Activated gamma-delta T cell (primary cell): ENCODE data around the gene ESRP2.

Experiments
- DNase-seq: peaks from one replicate; lab custom pipeline; 2025; lab: John Stamatoyannopoulos, UW

Gene ESRP2

DNA sequence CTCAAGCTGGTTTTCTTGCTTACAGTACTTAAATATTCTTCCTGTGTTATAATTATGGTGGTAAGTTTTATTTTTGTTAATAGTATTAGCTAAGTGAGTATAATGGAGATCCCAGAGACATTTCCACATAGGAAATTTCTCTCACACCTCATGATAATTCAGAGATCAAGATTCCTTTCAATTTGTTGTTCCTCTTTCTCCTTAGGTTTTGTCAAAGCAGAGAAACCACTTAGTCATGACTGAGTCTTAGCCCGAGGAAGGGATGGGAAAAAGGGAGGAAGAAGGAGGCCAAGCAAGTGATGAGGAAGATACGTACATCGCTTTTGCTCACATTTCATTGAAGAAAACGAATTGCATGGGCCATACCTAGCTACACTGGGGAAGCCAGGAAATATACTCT is 18.4 kb downstream of the ESRP2 start:
- DNase-seq = no peak

DNA sequence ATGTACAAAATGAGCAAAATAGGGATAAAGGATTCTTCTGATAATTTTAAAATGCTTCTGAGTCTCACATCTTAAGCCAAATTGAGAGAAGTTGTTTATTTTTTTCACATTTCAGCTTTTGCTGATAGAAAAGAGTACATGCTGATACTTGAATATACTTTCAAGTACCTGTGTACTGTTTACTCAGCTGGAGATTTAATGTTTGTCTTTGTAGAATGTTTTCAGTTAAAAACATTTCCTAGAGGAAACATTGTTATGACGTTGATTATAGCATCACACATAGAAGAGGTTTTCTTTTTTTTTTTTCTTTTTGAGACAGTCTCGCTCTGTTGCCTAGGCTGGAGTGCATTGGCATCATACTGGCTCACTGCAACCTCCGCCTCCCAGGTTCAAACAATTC is 19.7 kb downstream of the ESRP2 start:
- no peak for DNase-seq

DNA sequence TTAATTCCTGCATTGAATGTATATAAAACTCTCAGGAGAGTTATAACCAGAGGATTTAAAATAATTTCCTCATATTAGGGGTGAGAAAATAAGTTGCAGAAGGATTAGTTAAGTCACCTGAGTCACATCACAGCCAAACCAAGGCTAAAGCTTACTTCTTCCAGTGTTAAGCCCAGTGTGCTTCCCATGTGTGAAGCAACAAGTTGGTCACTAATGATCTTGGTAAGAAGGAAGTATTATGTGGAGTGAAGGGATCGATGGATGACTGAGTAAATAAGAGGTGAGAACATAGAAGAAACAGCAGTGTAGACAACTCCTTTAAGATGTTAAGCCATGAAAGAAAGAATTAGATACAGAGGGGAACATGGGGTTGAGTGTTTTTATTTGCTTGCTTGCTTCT is 20.6 kb downstream of the ESRP2 start:
- DNase-seq = no peak

DNA sequence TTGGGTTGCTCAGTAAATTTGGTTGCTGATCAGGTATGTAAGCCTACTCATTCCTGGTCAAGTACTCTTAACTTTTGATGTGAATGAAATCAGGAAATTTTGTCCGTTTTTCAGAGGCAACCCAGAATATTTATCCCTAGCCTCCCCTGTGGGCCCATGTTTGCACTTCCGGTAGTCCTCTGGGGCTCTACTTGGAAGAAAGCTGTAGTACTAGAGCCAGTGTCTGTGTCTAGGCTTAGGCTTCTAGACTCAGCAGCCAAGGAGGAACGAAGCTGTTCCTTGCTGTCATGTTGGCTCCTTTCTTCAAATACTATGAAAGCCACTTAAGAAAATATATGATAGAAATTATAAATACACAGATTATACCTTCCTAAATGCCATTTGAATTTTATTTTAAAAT is 21.2 kb downstream of the ESRP2 start:
- no peak for DNase-seq

DNA sequence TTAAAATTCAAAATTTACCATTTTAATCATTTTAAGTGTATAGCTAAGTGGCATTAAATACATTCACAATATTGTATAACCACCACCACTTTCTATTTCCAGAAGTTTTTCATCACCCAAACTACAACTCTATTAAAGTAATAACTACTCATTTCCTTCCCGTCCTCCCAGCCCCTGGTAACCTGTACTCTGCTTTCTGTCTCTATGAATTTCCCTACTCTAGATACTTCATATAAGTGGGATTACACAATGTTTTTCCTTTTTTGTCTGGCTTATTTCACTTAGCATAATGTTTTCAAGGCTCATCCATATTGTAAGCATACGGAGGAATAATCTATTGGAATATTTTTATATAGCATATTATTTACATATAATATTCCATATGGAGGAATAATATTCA is 29.7 kb downstream of the ESRP2 start:
- no peak for DNase-seq

DNA sequence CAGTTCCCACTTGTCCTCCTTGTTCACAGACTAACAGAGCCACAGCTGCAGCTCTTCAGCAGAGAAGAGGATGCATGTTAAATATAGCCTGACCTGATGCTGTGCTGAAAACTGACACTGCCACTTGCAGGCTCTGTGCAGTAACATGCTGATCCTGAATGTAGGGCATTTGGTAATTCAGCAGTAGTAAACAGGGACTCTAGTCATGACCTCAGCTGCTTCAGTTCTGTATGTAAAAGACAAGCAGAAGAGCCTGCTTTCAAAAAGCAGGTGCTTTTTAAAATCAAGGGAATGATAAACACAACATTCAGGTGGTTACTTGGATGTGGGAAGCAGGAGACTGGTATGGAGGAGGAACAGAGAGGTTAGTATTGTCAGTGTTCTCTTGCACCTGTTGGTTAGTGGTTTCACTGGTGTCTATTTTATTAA is 33.8 kb downstream of the ESRP2 start:
- no peak for DNase-seq

DNA sequence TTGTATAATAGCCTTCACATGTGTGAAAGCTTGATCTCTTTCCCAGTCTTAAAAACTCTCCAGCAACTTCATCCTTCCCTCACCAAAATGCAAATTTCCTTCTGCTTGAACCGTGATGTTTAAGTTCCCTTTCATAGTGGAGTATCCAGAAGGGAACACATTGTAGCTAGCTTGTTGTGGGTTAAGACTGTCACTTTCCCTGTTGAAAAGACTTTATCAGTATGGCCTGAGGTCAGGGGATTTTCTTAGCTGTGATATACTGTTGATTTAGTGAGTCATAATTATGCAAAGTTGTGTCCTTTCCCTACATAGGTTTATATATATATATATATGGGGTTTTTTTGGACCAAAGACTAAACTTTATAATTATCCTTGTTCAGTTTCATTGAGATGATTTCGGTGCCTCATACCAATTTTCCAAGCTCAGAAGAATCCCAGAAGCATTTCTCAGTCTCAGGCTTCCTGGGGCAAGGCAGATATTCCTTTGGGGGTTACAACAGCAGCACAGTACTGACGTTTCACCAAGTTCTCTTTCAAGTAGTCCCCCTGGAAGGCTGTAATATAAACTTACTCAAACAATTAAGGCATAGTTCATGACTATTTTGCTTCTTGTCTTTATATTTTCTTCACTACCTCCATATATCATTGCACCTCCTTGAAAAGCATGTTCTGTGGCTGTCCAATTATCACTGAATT is 35.7 kb downstream of the ESRP2 start:
- no peak for DNase-seq

DNA sequence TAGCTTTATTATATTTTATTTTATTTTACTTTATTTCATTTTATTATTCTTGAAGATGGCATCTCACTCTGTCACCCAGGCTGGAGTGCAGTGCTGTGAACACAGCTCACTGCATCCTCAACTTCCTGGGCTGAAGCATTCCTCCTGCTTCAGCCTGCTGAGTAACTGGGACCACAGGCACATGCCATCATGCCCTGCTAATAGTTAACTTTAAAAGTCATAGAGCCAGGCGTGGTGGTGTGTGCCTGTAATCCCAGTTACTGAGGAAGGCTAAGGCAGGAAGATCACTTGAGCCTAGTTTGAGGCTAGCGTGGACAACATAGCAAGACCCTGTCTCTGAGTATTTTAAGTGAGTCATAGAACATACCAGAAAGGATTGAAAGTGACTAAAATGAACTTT is 38.7 kb downstream of the ESRP2 start:
- no peak for DNase-seq

DNA sequence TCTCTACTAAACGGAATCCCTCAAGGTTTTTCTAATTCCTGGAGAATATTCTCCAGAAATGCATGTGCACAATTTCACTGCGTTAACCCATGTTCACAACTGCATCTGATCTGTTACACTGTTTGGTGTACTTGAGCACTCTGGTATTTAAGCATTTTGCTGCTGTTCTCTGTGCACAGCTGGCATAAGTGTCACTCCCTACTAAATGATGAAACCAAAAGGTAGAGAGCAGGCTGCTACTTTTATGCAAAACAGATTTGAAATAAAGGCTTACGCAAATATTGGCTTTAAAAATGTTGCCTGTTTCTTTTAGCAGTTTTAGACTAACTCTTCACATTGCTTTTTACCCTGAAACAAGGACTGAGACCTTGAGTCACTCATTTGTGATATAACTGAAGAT is 41.7 kb downstream of the ESRP2 start:
- DNase-seq = no peak

DNA sequence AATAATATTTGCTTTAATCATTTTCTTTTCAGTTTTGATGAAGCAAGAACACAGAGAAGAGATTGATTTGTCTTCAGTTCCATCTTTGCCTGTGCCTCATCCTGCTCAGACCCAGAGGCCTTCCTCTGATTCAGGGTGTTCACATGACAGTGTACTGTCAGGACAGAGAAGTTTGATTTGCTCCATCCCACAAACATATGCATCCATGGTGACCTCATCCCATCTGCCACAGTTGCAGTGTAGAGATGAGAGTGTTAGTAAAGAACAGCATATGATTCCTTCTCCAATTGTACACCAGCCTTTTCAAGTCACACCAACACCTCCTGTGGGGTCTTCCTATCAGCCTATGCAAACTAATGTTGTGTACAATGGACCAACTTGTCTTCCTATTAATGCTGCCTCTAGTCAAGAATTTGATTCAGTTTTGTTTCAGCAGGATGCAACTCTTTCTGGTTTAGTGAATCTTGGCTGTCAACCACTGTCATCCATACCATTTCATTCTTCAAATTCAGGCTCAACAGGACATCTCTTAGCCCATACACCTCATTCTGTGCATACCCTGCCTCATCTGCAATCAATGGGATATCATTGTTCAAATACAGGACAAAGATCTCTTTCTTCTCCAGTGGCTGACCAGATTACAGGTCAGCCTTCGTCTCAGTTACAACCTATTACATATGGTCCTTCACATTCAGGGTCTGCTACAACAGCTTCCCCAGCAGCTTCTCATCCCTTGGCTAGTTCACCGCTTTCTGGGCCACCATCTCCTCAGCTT is 45.0 kb downstream of the ESRP2 start:
- no peak for DNase-seq

DNA sequence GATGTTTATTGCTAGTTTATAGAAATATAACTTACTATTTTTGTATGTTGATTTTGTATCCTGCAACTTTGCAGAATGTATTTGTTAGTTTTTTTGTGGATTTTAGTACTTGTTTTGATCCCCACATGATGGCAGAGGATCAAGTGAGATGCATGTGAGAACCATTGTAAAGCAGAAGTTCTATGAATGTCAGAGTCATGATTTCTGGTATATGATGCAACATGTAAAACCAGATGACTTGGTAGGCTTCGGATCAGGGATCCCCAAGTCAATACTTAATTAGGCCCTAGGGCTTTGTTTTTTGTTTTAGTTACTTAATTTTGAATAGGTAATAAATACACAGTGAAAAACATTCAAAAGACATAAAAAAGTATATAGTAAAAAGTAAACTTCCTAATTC is 45.8 kb downstream of the ESRP2 start:
- DNase-seq = no peak

DNA sequence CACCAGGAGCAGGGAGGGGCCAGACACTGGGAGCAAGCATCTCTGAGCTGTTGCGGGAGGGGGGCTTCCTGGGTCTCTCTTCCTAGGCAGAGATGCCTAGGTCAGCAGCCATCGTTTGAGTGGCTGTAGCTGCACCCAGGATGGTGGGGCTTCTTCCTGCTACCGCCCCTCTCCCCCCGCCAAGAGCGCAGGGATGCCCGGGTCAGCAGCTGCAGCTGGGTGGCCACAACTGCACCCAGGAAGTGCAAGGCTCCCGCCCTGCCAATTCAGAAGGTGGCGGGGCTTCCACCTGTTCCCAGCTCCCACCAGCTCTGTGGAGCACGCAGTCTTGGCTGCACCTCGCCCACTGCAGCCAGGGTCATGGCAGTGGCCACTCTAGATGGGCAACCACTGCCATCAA is 47.8 kb downstream of the ESRP2 start:
- DNase-seq = no peak

DNA sequence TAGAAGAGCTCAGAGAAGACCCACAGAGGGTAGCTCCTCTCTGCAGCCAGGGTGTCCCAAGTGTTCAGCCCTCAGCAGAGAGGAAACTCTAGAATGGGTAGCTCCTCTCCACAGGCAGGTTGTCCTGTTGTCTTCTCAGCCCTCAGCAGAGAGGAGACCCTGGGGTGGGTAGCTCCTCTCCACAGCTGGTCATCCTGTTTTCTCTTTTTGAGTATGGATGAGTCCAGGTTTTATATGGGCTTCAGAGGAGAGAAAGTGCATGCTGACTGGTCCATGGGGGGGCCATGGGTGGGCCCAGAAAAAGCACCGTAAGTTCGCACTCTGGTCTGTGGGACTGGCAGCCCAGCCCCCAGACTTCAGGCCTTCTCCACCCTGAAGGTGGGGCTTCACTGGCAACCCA is 48.4 kb downstream of the ESRP2 start:
- no peak for DNase-seq

DNA sequence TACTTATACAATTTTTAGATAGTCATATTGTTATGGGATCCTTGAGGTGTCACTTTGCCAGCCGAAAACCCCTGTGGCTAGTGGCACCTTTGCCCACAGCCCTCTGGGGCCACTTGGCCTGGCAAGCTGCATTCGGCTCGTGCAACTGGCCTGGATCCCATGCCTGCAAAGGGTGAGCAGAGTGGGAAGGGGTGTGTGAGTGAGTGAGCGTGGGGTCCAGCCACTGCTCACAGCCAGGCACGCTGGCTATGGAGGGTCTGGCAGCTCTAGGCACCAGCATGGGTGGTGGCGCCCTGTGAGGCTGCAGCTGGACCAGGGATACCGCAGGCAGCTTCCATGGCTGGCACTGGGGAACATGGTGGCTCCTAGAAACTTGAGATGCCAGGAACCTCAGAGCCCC is 49.0 kb downstream of the ESRP2 start:
- no peak for DNase-seq

DNA sequence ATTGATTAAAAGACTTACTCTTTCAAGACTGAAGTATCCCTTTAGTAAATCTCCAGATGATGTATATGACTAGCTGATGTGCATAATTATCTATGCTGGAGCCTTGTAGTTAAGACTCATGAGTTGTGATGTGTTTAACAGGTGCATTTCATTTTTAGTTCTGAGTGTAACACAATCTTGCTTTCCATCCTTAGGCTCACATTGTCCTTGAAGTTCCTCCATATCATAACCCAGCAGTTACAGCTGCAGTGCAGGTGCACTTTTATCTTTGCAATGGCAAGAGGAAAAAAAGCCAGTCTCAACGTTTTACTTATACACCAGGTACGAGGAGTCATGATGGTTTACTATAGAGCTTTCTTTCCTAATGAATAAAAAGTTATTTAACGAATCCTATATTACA is 52.9 kb downstream of the ESRP2 start:
- DNase-seq = no peak

DNA sequence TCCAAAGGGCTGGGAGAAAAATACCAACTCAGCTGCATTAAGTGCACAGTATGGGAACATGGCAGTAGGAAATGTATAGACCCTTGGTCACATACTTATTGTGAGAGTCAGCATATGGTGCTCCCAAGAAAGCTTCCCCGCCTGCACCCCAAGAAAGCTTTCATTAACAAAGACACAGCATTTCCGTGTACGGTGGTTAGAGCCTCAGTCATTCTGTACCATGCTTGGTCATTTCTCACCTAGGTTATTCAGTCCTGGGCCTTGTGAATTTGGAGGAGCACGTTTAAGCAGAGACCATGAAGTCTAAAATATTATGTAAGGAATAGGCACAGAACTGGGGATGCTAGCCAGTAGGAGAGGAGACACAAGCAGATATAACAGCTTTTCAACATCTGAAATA is 56.1 kb downstream of the ESRP2 start:
- DNase-seq = no peak

DNA sequence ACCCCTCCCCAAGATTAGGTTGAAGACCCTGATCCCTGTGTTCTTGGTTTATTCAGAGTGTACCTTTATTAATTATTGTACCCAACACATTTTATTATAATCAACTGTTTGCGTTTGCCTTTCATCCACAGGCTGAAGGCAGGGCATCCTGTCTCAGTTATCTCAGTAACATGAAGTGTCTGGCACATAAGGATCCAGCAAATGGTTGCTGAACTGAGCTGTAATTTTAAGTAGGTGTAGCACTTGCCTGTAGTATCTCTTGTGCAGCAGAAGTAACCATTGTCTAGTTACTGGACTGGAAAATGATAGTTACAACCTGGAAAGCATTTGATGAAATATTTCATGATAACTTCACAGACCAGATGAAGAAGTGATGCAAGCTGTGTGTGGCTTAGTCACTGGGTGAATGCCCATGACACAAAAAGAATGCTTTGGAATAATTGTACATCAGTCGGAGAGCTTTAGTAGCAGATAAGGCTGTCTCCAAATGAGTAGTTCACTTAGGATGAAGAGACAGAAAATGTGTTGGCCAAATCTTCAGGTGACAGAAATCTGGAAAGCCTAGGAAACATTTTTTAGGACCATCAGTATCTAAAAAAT is 56.6 kb downstream of the ESRP2 start:
- no peak for DNase-seq
